HG02885 (cell line): ENCODE measurements around the gene SFTPB.

Experiments used
- ATAC-seq: cut with Tn5 transposase; IDR thresholded peaks from one replicate; pipeline ENCODE4 v1.9.1; 2021; ENCODE audit warnings: mild to moderate bottlenecking; ENCODE audit not compliant: unreplicated experiment, poor library complexity

Gene SFTPB

DNA sequence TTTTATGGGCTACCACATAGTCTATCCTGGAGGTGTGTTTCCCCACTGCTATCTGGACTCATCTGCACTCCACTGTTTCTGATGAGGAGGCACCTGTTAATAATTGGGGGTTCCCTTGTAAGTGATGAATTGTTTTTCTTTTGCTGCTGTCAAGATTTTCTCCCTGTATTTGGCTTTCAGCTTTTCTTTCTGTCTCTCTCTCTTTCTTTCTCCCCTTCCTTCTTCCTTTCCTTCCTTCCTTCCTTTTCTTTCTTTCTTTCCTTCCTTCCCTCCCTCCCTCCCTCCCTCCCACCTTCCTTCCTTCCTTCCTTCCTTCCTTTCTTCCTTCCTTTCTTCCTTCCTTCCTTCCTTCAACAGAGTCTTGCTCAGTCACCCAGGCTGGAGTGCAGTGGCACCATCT, 35.3 kb upstream of the SFTPB start:
- ATAC-seq, result no peak

DNA sequence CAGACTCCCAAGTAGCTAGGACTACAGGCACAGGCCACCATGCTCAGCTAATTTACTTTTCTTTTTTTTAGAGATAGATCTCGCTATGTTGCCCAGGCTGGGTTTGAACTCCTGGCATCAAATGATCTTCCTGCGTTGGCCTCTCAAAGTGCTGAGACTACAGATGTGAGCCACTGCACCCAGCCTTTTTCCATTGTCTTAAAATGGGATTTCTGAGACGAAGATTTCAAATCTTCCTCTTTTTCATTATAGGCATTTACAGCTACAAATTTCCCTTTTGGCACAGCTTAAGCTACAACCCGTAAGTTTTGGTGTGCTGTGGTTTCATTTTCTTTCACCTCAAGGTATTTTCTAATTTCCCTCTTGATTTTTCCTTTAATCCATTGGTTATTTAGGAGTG, 34.8 kb upstream of the SFTPB start:
- no peak for ATAC-seq

DNA sequence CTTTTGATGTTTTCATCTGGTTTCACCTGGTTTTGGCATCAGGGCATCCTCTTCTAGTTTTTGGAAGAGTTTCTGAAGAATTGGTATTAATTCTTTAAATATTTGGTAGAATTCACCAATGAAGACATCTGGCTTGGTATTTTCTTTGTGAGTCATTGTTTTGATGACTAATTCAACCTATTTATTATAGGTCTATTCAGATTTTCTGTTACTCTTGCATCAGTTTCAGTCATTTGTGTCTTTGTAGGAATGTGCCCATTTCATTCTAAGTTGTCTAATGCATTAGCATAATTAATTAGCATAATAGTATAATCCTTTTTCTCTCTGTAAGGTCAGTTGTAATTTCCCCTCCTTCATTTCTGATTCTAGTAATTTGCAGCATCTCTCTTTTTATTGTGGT, 34.2 kb upstream of the SFTPB start:
- no peak for ATAC-seq

DNA sequence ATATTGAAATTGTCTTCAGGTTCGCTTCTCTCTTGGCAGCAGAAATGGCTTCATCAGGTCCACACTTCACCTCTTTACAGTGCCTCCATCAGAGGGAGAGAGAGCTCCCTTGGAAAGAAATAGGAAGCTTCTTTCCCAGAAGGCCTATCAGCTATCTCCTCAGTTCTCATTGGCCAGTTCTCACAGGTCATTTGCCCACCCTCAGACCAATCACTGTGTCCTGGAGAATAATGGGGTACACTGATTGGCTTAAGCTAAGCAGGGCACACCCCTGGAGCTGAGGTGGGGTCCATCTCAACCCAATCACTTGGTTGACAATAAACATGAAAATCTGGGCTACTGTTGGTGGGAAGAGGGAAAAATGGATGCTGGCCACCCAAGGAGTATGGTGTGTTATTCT, 31.3 kb upstream of the SFTPB start:
- no peak for ATAC-seq

DNA sequence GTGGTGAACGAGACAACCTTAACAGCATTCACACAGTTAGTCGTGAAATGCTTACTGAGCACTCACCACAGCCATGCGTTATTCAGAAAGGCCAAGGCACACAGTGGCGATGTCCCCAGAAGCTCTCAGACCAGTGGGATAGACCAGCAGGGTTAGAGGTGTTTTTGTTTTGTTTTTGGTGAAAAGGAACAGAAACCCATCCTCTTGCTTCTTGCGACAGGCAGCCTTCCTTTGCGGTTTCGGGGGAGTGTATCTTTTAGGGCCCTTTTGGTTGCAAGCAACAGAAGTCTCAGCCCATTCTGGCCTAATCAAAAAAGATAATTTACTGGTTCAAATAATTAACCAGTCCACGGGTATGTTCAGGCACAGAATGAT, 30.9 kb upstream of the SFTPB start:
- ATAC-seq, result no peak

DNA sequence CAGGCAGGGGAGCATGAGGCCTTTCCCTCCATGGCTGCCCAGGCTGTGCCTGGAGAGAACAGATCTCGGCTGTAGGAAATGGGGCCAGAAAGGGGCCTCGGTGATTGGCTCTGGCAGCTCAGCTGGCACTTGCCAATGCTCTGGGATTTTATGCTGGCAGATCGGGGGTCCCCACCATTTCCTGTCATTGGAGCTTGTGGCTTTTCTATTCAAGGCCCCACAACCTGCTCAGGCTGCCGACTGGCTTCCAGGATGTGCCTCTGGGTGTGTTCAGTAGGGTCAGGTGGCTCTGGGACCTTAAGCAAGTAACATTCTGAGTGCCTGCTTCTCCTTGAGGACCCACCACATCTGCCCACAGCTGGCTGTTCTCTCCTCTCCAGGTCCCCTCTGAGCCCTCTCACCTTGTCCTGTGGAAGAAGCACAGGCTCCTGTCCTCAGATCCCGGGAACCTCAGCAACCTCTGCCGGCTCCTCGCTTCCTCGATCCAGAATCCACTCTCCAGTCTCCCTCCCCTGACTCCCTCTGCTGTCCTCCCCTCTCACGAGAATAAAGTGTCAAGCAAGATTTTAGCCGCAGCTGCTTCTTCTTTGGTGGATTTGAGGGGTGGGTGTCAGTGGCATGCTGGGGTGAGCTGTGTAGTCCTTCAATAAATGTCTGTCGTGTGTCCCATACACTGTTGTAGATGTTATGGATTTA, 30.3 kb upstream of the SFTPB start:
- no peak for ATAC-seq

DNA sequence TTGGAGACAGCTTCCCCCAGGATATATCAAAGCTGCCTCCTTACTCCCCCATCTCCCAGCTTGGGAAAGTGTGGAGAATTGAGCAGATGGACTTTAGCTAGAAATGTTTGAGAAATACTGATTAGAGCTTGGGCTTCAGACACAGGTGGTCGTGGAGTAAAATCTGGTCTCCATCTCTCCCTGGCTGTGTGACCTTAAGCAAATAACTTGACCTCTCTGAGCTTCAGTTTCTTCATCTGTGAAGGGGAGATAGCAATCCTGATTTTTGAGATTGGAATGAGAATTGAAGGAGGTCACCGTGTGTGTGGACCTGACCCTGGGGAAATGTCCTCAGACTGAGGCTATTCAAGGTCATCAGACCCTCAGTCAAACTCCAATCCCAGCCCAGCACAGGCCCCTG, 29.7 kb upstream of the SFTPB start:
- no peak for ATAC-seq

DNA sequence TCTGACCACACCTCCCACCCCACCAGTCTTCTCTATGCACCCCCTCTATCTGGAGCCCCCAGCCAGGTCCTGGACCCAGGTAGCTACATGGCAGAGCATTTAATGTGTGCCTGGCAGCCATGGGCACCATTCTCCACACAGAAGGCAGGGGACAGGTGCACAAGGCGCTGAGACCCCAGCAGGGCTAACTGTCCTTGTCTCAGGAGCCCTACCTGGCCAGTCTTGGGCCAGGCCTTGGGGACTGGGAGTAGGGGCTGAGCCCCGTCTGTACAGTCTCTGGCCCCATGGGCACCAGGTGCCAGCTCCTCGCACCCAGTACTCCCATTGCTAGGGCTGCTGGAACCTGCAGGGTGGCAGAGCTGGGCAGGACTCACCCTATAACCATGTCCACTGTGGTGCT, 29.1 kb upstream of the SFTPB start:
- ATAC-seq, result no peak

DNA sequence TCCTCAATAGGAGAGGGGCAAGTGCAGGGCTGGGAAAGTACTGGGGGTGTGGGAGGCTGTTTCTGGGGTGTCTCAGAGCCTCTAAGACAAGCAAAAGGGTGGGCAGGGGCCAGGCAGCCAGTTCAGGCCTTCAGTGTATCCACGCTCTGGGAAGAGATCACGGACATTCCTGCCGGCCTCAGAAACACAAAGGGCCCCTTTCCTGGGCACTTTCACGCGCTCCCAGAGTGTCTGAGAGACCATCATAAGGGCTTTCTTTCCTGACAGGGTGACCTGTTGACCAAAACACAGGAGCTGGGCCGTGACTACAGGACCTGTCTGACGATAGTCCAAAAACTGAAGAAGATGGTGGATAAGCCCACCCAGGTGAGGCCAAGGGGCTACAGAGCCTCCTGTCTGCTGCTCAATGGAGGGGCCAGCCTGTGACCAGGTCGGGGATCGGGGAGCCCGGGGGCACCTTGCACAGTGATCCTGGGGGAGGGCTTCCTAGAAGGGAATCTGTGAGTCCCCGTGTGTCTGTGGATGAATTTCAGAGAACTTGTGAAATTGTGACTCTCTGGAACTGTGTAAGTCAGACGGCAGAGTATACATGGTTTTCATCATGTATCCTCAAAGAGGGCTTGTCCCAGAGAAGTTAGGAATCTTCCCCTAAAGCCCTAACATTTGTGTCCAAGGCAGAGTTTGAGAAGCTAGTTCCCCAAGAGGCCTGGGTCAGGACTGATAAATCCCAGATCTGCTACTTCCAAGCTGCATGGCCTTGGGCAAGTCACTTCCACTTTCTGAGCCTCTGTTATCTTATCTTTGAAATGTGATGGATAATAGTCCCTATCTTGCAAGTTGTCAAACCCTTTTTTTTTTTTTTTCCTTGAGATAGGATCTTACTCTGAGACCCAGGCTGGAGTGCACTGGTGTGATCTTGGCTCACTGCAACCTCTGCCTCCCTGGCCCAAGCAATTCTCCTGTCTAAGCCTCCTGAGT, 28.0 kb upstream of the SFTPB start:
- ATAC-seq, result no peak

DNA sequence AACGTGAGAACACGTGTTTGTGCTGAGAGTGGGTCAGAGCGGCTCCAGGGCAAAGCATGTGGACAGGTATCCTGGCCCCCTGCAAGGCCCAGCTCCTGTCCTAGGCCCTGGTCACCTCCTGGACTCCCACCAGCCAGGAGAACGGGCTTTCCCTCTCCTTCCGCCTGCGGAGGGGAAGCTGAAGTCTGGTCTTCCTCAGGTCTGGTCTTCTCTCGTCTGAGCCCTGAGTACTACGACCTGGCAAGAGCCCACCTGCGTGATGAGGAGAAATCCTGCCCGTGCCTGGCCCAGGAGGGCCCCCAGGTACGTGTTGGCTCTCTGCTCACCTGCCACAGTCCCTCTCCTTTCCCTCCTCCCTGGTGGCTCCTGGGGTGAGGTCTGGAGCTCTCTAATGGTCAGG, 27.1 kb upstream of the SFTPB start:
- ATAC-seq, result no peak

DNA sequence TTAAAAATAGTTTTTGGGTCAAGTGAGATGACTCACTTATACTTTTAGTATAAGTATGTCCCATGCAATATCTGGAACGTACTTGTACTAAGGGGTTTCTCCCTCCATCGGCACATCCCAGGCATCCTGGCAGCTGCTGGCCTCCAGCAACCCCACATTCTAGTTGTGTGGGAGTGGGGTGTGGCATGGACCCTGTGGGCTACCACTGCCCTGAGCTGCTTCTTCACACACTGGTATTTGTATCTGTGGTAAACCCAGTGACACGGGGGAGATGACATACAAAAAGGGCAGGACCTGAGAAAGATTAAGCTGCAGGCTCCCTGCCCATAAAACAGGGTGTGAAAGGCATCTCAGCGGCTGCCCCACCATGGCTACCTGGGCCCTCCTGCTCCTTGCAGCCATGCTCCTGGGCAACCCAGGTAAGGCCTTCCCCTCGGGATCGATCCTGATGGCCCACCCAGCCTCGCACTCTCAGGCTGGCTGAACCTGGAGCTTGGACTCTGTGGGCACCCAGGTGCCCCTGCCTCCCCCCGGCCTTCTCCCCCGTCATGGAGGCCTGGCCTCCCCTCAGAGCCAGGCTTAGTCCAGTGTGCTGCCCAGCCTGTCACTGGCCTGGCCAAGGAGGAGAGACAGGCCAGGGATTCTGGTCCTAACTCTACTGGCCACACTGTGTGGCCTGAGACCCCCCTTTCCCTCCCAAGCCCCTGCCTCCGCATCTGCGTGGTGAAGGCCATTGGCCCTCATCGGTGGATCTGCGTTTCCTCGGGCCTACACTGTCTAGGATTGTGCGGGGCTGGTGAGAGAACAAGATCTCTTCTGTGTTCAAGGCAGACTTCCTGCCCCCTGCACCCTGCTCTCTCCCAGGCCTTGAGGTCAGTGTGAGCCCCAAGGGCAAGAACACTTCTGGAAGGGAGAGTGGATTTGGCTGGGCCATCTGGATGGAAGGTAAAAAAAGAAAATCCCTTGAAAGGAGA, 26.3 kb upstream of the SFTPB start, which contains the start of gene GNLY:
TSS of gene GNLY (plus strand) at position 307 of the 974 bp plus-strand sequence. CDS start at position 368, 61 bp downstream.
- ATAC-seq, result no peak

DNA sequence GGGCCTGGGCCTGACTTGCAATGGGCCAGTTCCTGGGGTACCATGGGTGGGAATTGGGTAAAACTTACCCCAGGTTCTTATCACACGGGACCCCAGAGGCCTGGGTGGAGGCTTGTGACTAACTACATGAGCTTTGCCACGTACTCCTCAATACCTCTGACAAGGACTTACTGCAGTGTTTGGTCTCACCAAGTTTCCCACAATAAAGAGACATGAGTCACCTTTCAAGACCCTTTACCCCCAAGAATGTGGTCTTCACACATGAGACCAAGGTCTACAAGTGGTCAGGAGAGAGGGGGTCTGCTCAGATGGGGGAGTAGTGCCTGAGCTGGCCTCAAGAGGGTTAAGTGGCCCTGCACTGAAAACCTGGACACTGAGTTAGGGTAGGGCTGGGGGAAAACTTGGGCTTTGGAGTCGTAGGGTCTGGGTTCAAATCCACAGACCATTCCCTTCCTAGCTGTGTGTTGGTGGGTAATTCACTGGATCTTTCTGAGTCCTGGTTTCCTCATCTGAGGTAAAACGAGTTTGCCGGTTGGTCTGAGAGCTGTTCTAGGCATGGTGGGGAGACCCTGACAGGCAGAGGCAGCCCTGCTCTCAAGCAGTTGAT, 24.1 kb upstream of the SFTPB start:
- ATAC-seq, result no peak

DNA sequence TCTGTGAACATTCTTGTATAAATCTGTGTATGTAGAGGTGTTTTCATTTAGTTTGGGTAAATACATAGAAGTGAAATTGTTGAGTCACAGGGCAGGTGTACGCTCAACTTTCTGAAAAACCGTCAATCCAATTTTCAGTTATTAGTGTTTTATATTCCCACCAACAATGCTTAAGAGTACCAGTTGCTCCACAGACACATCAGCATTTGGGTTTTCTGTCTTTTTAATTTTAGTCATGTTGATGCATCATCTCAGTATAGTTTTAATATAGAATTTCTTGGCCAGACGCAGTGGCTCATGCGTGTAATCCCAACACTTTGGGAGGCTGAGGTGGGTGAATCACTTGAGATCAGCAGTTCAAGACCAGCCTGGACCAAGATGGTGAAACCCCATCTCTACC, 22.9 kb upstream of the SFTPB start:
- ATAC-seq, result no peak

DNA sequence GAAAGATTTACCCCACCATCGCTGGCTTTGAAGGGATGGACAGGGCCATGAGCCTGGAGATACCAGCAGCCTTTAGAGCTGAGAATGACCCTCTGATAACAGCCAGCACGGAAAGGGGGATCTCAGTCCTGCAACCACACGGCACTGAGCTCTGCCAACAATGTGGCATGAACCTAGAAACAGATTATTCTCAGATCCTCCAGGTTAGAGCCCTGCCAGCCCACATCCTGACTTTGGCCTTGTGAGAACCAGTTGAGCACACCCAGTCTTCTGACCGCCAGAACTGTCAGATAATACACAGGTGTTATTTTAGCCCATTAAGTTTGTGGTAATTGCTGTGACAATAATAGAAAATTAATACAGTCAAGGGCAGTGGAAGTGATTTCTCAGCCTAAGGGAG, 16.8 kb upstream of the SFTPB start:
- no peak for ATAC-seq

DNA sequence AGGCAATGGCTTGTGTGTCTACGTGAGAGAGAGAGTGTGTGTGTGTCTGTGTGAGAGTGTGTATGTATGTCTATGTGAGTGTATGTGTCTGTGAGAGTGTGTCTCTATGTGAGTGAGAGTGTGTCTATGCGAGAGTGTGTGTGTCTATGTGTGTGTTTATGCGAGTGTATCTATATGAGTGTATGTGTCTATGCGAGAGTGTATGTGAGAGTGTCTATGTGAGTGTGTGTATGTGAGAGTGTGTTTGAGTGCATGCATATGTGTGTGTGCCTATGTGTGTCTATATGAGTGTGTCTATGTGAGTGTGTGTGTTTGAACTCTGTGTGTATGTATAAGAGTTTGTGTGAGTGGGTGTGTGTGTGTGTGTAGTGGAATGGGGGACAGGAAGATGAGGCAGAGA, 16.4 kb upstream of the SFTPB start:
- ATAC-seq, result no peak

DNA sequence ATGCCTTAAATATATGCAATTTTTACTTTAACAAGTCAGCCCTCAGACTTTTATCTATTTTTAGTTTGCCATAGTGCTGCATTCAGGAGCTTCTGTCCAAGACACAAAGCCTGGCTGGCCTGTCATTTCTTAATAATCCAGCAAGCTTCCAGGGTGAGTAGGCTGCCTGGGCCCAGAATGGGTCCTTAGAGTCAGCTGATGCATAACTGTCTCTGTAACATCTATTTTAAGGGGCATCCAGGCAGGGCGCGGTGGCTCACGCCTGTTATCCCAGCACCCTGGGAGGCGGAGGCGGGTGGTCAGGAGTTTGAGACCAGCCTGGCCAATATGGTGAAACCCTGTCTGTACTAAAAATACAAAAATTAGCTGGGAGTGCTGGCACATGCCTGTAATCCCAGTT, 14.4 kb upstream of the SFTPB start:
- no peak for ATAC-seq

DNA sequence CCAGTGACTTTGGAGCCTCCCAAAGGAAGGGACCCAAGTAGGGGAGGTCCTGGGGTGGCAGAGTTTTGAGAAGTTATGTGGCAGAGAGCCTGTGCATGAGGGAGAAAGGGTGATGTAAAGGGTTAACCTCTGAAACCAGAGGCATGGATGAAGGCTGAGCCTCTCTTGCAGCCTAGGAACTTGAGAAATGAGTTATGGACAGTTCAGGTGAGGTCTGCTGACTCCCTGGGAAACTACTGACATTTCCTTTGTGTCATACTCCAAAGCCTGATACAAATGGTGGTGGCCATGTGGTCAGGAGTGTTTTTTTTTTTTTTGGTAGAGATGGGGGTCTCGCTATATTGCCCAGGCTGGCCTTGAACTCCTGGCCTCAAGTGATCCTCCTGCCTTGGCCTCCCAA, 13.8 kb upstream of the SFTPB start:
- no peak for ATAC-seq

DNA sequence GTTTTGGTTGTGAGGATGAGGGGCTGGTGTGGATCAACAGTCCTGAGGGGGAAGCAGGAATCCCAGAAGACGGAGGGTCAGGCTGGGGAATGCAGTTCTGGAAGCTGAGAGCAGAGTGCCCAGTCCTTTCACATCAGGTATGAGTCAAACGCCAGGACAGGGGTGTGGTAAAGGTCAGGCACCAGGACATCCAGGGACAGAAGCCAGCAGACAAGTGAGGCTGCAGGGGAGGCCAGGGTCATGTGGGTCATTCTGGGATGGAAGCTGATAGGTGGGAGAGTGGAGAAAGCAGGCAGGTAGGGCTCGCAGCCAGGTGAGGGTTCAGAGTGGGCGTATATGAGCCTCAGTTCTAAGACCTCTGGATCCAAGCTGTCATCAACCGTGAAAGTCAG, 13.4 kb upstream of the SFTPB start:
- no peak for ATAC-seq

DNA sequence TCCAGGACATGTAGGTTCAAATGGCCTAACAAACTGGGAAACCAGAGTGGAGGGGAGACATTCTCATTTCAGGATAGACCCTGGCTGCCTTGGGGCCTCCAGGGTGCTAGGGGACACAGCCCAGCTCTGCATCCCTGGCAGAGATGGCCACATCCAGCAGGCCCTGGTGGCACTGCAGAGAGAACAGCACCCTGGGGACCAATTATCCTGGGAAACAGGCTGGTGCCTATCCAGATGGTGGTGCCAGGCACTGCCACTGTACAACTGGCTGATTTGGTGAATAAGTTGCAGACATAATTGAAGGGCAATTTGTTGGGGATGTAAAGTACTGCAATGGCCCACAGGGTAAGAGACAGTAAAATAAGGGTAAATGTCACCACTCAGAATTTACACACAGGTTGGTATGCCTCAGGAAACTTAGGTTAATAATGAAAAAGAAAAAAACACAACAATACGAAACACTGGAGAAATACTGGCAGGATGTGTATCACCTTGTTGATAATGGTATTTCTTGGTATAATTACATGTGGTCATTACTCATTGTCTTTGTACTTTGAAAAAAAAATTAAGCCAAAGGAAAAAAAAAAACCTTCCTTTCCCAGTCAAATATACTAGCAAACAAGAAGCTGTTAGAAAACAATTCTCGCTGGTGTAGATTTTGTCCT, 12.8 kb upstream of the SFTPB start:
- no peak for ATAC-seq
